Mesangial cell (primary cell): ENCODE data around the gene BMP8A. TPM values are rescaled to one million over a fixed set of nuclear protein-coding genes. Genes with fewer than 3 reads are reported as not detected.

Experiments
- total RNA-seq: library from RNA; depleted of rRNA; stranded (reverse); fragments of >200 nt; gene quantifications from 2 replicates; pipeline ENCODE4 v1.2.3, GENCODE V29; 2015

The BMP8A gene, protein sequence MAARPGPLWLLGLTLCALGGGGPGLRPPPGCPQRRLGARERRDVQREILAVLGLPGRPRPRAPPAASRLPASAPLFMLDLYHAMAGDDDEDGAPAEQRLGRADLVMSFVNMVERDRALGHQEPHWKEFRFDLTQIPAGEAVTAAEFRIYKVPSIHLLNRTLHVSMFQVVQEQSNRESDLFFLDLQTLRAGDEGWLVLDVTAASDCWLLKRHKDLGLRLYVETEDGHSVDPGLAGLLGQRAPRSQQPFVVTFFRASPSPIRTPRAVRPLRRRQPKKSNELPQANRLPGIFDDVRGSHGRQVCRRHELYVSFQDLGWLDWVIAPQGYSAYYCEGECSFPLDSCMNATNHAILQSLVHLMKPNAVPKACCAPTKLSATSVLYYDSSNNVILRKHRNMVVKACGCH
- 1.3 TPM in 1 of 2 replicates, not detected in the other for total RNA-seq

GRCh38 chr1:39491146-39491921, at the start of gene BMP8A:
Gene BMP8A (plus strand): TSS chr1:39491636. CDS start chr1:39491992, 356 bp downstream.

Other genes with a start within 250 kb of the BMP8A start
- 196 and 216 TPM in 2 replicates for gene PABPC4, start 85.2 kb downstream of the BMP8A start, total RNA-seq
- 0.16 and 0.38 TPM in 2 replicates for gene HEYL, start 148.0 kb downstream of the BMP8A start, total RNA-seq
- gene NT5C1A, start 180.5 kb downstream of the BMP8A start, total RNA-seq = not detected in 2 replicates
- not detected in 2 replicates for gene HPCAL4, start 199.8 kb downstream of the BMP8A start, total RNA-seq
- 33.9 and 39.2 TPM in 2 replicates for gene PPIE, start 247.2 kb downstream of the BMP8A start, total RNA-seq